Neutrophil (primary cell): Measurements from ENCODE around the gene ITGA6.

Source experiments
- H3K27ac ChIP-seq: fragments of 200-600 bp; sonication (generic); 2 replicates; pipeline ENCODE4 v1.5.1; 2016; ENCODE audit warnings: mild to moderate bottlenecking, moderate library complexity
- H3K27me3 ChIP-seq: fragments of 200-600 bp; sonication (generic); 2 replicates; pipeline ENCODE4 v1.6.0; 2016; ENCODE audit warnings: mild to moderate bottlenecking
- H3K36me3 ChIP-seq: fragments of 200-600 bp; sonication (generic); 2 replicates; pipeline ENCODE4 v1.5.1; 2017
- H3K4me1 ChIP-seq, 2 experiments: fragments of 200-600 bp in 1 of 2; sonication (generic) in 1 of 2; 1 replicate in 1 of 2; 2 replicates in 1 of 2; pipeline versions ENCODE4 v1.5.1 to v1.6.1; 2013 to 2016; ENCODE audit warnings: low read depth in 1 of 2, low read length in 1 of 2, mild to moderate bottlenecking in 1 of 2, moderate library complexity in 1 of 2; ENCODE audit not compliant: control insufficient read depth in 1 of 2, insufficient read depth in 1 of 2
- H3K4me3 ChIP-seq, 2 experiments: fragments of 200-600 bp in 1 of 2; sonication (generic) in 1 of 2; 1 replicate in 1 of 2; 2 replicates in 1 of 2; pipeline ENCODE4 v1.5.1; 2013 to 2016; ENCODE audit warnings: low read depth in 1 of 2, low read length in 1 of 2, mild to moderate bottlenecking in 1 of 2, moderate library complexity in 1 of 2
- H3K9me3 ChIP-seq: fragments of 200-600 bp; sonication (generic); 2 replicates; pipeline ENCODE4 v1.5.1; 2016
- TF ChIP-seq, protein P1 (sequence below): fragments of 200-600 bp; sonication (generic); IDR thresholded peaks from 2 replicates; pipeline ENCODE4 v1.5.1; 2016; ENCODE audit warnings: antibody characterized with exemption

Gene ITGA6

DNA sequence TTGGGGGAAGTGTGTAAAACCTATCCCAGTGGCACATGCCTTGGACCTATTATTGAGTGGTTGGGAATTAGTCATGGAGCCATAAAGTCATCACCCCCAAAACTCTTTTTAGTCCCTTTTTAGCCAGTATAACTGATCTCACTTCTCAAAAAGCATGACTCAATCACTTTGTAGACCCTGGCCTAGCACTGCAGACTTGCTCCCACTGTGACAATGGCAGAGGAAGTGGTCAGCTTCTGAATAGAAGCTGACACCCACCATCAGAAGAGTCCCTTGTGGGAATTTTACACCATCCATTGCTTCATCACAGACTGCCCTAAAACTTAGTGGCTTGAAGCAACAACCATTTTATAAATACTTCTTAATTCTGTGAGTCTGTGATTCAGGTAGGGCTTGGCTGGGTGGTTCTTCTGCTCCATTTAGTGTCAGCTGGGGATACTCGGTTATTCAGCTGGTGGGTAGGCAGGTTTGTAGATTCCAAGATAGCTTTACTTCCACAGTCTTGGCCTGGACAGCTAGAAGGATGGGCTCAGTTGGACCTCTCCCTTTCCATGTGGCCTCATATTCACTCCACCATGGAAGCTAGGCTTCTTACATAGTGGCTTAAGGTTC, 10.8 kb upstream of the ITGA6 start:
- no peak overlapping the region for H3K27ac ChIP-seq
- H3K27me3 ChIP-seq, result peaks cover 6% of the 10 kb centered on the region
- no peaks in the 10 kb centered on the region for H3K4me1 ChIP-seq
- no peaks in the 10 kb centered on the region for H3K36me3 ChIP-seq
- H3K4me3 ChIP-seq, result no peak overlapping the region
- TF ChIP-seq, protein P1, sequence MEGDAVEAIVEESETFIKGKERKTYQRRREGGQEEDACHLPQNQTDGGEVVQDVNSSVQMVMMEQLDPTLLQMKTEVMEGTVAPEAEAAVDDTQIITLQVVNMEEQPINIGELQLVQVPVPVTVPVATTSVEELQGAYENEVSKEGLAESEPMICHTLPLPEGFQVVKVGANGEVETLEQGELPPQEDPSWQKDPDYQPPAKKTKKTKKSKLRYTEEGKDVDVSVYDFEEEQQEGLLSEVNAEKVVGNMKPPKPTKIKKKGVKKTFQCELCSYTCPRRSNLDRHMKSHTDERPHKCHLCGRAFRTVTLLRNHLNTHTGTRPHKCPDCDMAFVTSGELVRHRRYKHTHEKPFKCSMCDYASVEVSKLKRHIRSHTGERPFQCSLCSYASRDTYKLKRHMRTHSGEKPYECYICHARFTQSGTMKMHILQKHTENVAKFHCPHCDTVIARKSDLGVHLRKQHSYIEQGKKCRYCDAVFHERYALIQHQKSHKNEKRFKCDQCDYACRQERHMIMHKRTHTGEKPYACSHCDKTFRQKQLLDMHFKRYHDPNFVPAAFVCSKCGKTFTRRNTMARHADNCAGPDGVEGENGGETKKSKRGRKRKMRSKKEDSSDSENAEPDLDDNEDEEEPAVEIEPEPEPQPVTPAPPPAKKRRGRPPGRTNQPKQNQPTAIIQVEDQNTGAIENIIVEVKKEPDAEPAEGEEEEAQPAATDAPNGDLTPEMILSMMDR, result no peak
- no peaks in the 10 kb centered on the region for H3K9me3 ChIP-seq

- no peak overlapping the region for H3K4me3 ChIP-seq
- peaks cover 25% of the 10 kb centered on the region for H3K27me3 ChIP-seq
- TF ChIP-seq, protein P1, result no peak
- no peaks in the 10 kb centered on the region for H3K4me1 ChIP-seq
- no peaks in the 10 kb centered on the region for H3K36me3 ChIP-seq
- no peak overlapping the region for H3K27ac ChIP-seq
- H3K9me3 ChIP-seq, result no peaks in the 10 kb centered on the region
These were observed 7.2 kb upstream of the ITGA6 start for GRCh38 chr2:172420216-172420615.

DNA sequence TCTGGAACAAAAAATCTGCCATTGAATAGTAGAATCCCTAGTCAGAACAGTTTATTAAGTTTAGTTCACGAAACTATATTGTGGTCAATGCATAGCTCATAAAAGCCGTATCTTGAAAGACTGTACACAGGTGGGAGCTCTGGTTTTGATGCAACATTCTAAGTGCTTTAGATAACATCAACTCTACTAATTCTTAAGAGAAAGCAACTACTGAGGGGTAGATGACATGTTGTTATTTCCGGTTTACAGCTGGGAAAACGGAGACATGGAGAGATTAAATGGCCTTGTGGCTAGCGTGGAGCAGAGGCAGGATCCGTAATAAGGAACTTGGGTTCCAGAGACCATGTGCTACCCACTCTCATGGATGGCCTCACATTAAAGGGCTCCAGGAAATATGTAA, 4.2 kb upstream of the ITGA6 start:
- Histone ChIP-seq H3K36me3 (no peaks in the 10 kb centered on the region), H3K4me1 (peaks cover 7 to 8% of the 10 kb centered on the region in 2 experiments), H3K9me3 (no peaks in the 10 kb centered on the region), H3K27ac (no peak overlapping the region), H3K4me3 (no peak overlapping the region), H3K27me3 (peaks cover 47% of the 10 kb centered on the region)
- TF ChIP-seq, protein P1, result no peak

- no peaks in the 10 kb centered on the region for H3K9me3 ChIP-seq
- no peak overlapping the region for H3K27ac ChIP-seq
- no peaks in the 10 kb centered on the region for H3K36me3 ChIP-seq
- H3K27me3 ChIP-seq, result peaks cover 64% of the 10 kb centered on the region
- H3K4me3 ChIP-seq, result no peak overlapping the region
- TF ChIP-seq, protein P1, result no peak
- H3K4me1 ChIP-seq, result peaks cover 28% of the 10 kb centered on the region in 2 experiments
These were observed 2.0 kb upstream of the ITGA6 start for GRCh38 chr2:172425336-172425735.

- peaks cover 31 to 33% of the 10 kb centered on the region in 2 experiments for H3K4me1 ChIP-seq
- H3K4me3 ChIP-seq, result peak overlapping the region; percentile 76 to 77
- no peaks in the 10 kb centered on the region for H3K36me3 ChIP-seq
- H3K27me3 ChIP-seq, result peaks cover 75% of the 10 kb centered on the region
- TF ChIP-seq, protein P1, result no peak
- H3K9me3 ChIP-seq, result no peaks in the 10 kb centered on the region
- H3K27ac ChIP-seq, result peak overlapping the region; percentile 59
These were observed 641 bp upstream of the ITGA6 start for GRCh38 chr2:172426635-172427255.
